K562 (cell line): ENCODE data around the gene WDR27. TPM values are rescaled to one million over a fixed set of nuclear protein-coding genes. Genes with fewer than 3 reads are reported as not detected.

ENCODE experiments used
- E2F1 ChIP-seq: sonication (generic); formaldehyde crosslinking; IDR thresholded peaks from 2 replicates; pipeline ENCODE4 v1.8.1; 2023; ENCODE audit warnings: mild to moderate bottlenecking, missing genetic modification reagents, moderate library complexity
- ESRRA ChIP-seq: fragments of 450-650 bp; IDR thresholded peaks from 2 replicates; pipeline ENCODE4 v1.6.1; 2014; ENCODE audit warnings: low read depth, mild to moderate bottlenecking, moderate library complexity, borderline replicate concordance
- FOXK1 ChIP-seq: sonication (generic); formaldehyde crosslinking; IDR thresholded peaks from 2 replicates; pipeline ENCODE4 v1.8.0; 2022; ENCODE audit warnings: missing genetic modification reagents, mild to moderate bottlenecking, borderline replicate concordance
- FUS ChIP-seq: fragments of 200-400 bp; formaldehyde crosslinking; optimal IDR thresholded peaks from 2 replicates; pipeline ENCODE3; 2017; ENCODE audit warnings: low read depth, low read length
- GABPB2 ChIP-seq: fragments of 250-450 bp; sonication (Bioruptor Pico); conservative IDR thresholded peaks from 2 replicates; pipeline ENCODE4 v1.5.1; 2021; ENCODE audit warnings: mild to moderate bottlenecking
- HMBOX1 ChIP-seq: sonication (generic); IDR thresholded peaks from 2 replicates; pipeline ENCODE4 v1.6.1; 2016
- L3MBTL2 ChIP-seq: fragments of 450-650 bp; IDR thresholded peaks from 2 replicates; pipeline ENCODE4 v1.6.1; 2016; ENCODE audit warnings: mild to moderate bottlenecking, moderate library complexity
- MXD1 ChIP-seq: fragments of 250-450 bp; sonication (Bioruptor Pico); IDR thresholded peaks from 2 replicates; pipeline ENCODE4 v1.8.0; 2021; ENCODE audit warnings: borderline replicate concordance, mild to moderate bottlenecking, moderate library complexity; ENCODE audit not compliant: poor library complexity, severe bottlenecking
- NCOA4 ChIP-seq: fragments of 450-650 bp; IDR thresholded peaks from 2 replicates; pipeline ENCODE4 v1.6.1; 2018; ENCODE audit warnings: mild to moderate bottlenecking; ENCODE audit not compliant: partially characterized antibody
- NFXL1 ChIP-seq: fragments of 450-650 bp; formaldehyde crosslinking; IDR thresholded peaks from 2 replicates; pipeline ENCODE4 v1.4.0; 2021; ENCODE audit warnings: mild to moderate bottlenecking
- SP1 ChIP-seq: sonication (generic); formaldehyde crosslinking; IDR thresholded peaks from 2 replicates; pipeline ENCODE4 v1.8.1; 2022; ENCODE audit warnings: mild to moderate bottlenecking, missing genetic modification reagents
- TAF1 ChIP-seq: IDR thresholded peaks from 2 replicates; pipeline ENCODE4 v1.6.1; 2011; ENCODE audit warnings: mild to moderate bottlenecking, low read length, moderate library complexity; ENCODE audit not compliant: insufficient read depth, control insufficient read depth, severe bottlenecking; ENCODE audit errors: extremely low read depth
- TAF15 ChIP-seq: fragments of 200-400 bp; formaldehyde crosslinking; IDR thresholded peaks from 2 replicates; pipeline ENCODE4 v1.6.1; 2017; ENCODE audit warnings: mild to moderate bottlenecking, low read depth, low read length, moderate library complexity
- TRIM28 ChIP-seq: fragments of 450-650 bp; IDR thresholded peaks from 2 replicates; pipeline ENCODE4 v1.6.1; 2017
- XRCC3 ChIP-seq: fragments of 450-650 bp; IDR thresholded peaks from 2 replicates; pipeline ENCODE4 v1.6.1; 2017; ENCODE audit warnings: mild to moderate bottlenecking, moderate library complexity
- ZBTB7A ChIP-seq: IDR thresholded peaks from 2 replicates; pipeline ENCODE4 v1.6.1; 2011; ENCODE audit warnings: low read depth, mild to moderate bottlenecking, low read length, moderate library complexity, borderline replicate concordance; ENCODE audit not compliant: control insufficient read depth
- ZFPM2 ChIP-seq: fragments of 250-450 bp; sonication (Bioruptor Pico); IDR thresholded peaks from 2 replicates; pipeline ENCODE4 v1.5.1; 2022; ENCODE audit warnings: mild to moderate bottlenecking
- ZKSCAN3 ChIP-seq: fragments of 250-450 bp; sonication (Bioruptor Pico); IDR thresholded peaks from 2 replicates; pipeline ENCODE4 v1.4.0; 2020
- ZNF133 ChIP-seq: fragments of 250-450 bp; sonication (Bioruptor Pico); IDR thresholded peaks from 2 replicates; pipeline ENCODE4 v1.4.0; 2020; ENCODE audit warnings: mild to moderate bottlenecking
- ZNF311 ChIP-seq: fragments of 250-450 bp; sonication (Bioruptor Pico); IDR thresholded peaks from 2 replicates; pipeline ENCODE4 v1.4.0; 2020; ENCODE audit warnings: mild to moderate bottlenecking, moderate library complexity
- ZNF354B ChIP-seq: fragments of 250-450 bp; sonication (Bioruptor Pico); IDR thresholded peaks from 2 replicates; pipeline ENCODE4 v1.4.0; 2020
- ZNF384 ChIP-seq: IDR thresholded peaks from 2 replicates; pipeline ENCODE4 v1.6.1; 2012; ENCODE audit warnings: low read depth, low read length, improper control_type of control experiment
- ZNF696 ChIP-seq: fragments of 250-450 bp; sonication (Bioruptor Pico); conservative IDR thresholded peaks from 2 replicates; pipeline ENCODE4 v1.4.0; 2020; ENCODE audit warnings: mild to moderate bottlenecking, moderate library complexity
- polyA plus RNA-seq, 8 experiments: library from polyadenylated mRNA; depleted of rRNA in 4 of 8; stranded (reverse) in 5 of 8; unstranded in 3 of 8; fragments of >200 nt; fragmentation: Nextera tagmentation in 2 of 8; fragmentation: Illumina TruSeq in 1 of 8; extraction: Ambion mirVana in 2 of 8; extraction: Trizol in 1 of 8; gene quantifications; 2 replicates each; pipeline versions ENCODE4 v1.2.1 to v1.2.3, GENCODE V29; 2011 to 2014; ENCODE audit warnings: inconsistent platforms in 1 of 8, missing spikeins in 1 of 8
- total RNA-seq, 7 experiments: library from RNA; depleted of rRNA in 6 of 7; stranded (reverse); fragments of >200 nt in 6 of 7; fragmentation: Illumina TruSeq in 2 of 7; extraction: Trizol in 2 of 7; gene quantifications; 2 replicates each; pipeline versions ENCODE4 v1.2.1 to v1.2.3, GENCODE V29; 2011 to 2021; ENCODE audit warnings: low replicate concordance in 1 of 7
- TF ChIP-seq, protein P1 (sequence below): sonication (generic); formaldehyde crosslinking; IDR thresholded peaks from 2 replicates; pipeline ENCODE4 v1.8.1; 2023; ENCODE audit warnings: mild to moderate bottlenecking, missing genetic modification reagents

Gene WDR27
- total and polyA plus RNA-seq, 9 of the 15 experiments (the other 6 are each of a cell fraction or from before 2014, with no cell fraction given), result 4.3 to 77.2 (median 22.7) TPM

DNA sequence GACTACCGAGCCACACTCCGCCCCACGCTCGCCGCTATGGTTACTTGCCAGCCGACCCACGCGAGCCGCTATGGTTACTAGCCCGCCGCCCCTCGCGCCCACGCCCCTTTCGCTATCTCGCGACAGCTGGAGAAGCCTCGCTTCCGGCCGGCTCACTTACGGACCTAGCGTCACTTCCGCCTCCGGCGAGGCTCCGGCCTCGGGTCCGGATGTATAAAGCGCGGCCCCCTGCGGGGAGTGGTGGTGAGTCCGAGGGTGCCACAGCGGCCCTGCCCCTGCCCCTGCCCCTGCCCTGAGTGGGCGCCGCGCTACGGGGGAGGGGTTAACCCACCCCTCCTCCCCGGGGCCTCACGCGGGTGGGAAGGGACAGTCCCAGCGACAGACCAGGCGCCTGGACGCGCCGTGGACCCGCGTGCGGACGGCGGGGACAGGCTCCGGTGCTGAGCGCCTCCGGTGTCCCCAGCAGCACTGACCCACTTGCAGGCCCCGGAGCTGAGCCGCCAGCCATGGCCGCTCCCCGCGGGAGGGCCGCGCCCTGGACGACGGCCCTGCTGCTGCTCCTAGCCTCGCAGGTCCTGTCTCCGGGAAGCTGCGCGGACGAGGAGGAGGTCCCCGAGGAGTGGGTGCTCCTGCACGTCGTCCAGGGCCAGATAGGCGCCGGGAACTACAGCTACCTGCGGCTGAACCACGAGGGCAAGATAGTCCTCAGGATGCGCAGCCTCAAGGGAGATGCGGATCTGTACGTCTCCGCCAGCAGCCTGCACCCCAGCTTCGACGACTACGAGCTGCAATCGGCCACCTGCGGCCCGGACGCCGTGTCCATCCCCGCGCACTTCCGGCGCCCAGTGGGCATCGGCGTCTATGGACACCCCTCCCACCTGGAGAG is at the start of gene WDR27, which contains the start of gene C6orf120 (continued):
- TF ChIP-seq GABPB2 (CRISPR knock-in tag) (no peak), ZKSCAN3 (CRISPR knock-in tag) (no peak), ZNF696 (CRISPR knock-in tag) (no peak), HMBOX1 (peak; percentile 40; the same call in 1 of the 2 replicates), TRIM28 (no peak), XRCC3 (no peak), ZNF311 (no peak), FUS (no peak), TAF15 (no peak), NCOA4 (no peak), TAF1 (peak; percentile 86), ZFPM2 (no peak), E2F1 (peak; percentile 81), L3MBTL2 (no peak; the same call in none of the 2 replicates), ESRRA (0 out of 2 replicates have a peak, but pooled peaks have one; percentile 17), NFXL1 (CRISPR knock-in tag) (no peak), MXD1 (no peak), ZNF384 (no peak), ZNF133 (CRISPR knock-in tag) (no peak), FOXK1 (0 out of 2 replicates have a peak, but pooled peaks have one; percentile 57), ZNF354B (CRISPR knock-in tag) (no peak), ZBTB7A (peak; percentile 82), SP1 (CRISPR knock-in tag) (peak; percentile 88; the same call in 1 of the 2 replicates)
- TF ChIP-seq, protein P1, sequence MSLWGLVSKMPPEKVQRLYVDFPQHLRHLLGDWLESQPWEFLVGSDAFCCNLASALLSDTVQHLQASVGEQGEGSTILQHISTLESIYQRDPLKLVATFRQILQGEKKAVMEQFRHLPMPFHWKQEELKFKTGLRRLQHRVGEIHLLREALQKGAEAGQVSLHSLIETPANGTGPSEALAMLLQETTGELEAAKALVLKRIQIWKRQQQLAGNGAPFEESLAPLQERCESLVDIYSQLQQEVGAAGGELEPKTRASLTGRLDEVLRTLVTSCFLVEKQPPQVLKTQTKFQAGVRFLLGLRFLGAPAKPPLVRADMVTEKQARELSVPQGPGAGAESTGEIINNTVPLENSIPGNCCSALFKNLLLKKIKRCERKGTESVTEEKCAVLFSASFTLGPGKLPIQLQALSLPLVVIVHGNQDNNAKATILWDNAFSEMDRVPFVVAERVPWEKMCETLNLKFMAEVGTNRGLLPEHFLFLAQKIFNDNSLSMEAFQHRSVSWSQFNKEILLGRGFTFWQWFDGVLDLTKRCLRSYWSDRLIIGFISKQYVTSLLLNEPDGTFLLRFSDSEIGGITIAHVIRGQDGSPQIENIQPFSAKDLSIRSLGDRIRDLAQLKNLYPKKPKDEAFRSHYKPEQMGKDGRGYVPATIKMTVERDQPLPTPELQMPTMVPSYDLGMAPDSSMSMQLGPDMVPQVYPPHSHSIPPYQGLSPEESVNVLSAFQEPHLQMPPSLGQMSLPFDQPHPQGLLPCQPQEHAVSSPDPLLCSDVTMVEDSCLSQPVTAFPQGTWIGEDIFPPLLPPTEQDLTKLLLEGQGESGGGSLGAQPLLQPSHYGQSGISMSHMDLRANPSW (CRISPR knock-in tag), result 0 out of 2 replicates have a peak, but pooled peaks have one; percentile 30
